Neural crest cell (in vitro differentiated cells): ENCODE data around the gene TP63. TPM values are rescaled to one million over a fixed set of nuclear protein-coding genes. Genes with fewer than 3 reads are reported as not detected.
"Not testable (repeated sequence)": the region's sequence is repeated elsewhere in the genome, so short reads cannot be mapped to it uniquely, and the experiment has no call there.

ENCODE experiments used
- DNase-seq: peaks from one replicate; pipeline ENCODE4 v3.0.0; 2021; ENCODE audit warnings: low read depth, mixed read lengths, low spot score
- H3K27ac Mint-ChIP-seq: one replicate; pipeline ENCODE4 v1.8.0; 2021; ENCODE audit warnings: mild to moderate bottlenecking, mixed read lengths; ENCODE audit not compliant: unreplicated experiment
- H3K27me3 Mint-ChIP-seq: 2 replicates; pipeline ENCODE4 v1.8.0; 2021; ENCODE audit warnings: low read depth, mild to moderate bottlenecking, mixed read lengths
- H3K36me3 Mint-ChIP-seq: 2 replicates; pipeline ENCODE4 v1.8.0; 2021; ENCODE audit warnings: low read depth, mild to moderate bottlenecking, mixed read lengths
- H3K4me1 Mint-ChIP-seq: 2 replicates; pipeline ENCODE4 v1.8.0; 2021; ENCODE audit warnings: mixed read lengths
- H3K4me3 Mint-ChIP-seq: one replicate; pipeline ENCODE4 v1.8.0; 2021; ENCODE audit warnings: mild to moderate bottlenecking, mixed read lengths
- H3K9me3 Mint-ChIP-seq: 2 replicates; pipeline ENCODE4 v1.8.0; 2021; ENCODE audit warnings: mixed read lengths
- CTCF ChIP-seq: fragments of 200-600 bp; sonication (generic); conservative IDR thresholded peaks from 2 replicates; pipeline ENCODE4 v1.5.0; 2021; ENCODE audit warnings: antibody characterized with exemption, mild to moderate bottlenecking
- total RNA-seq: library from RNA; stranded (reverse); gene quantifications from 2 replicates; pipeline ENCODE4 v1.2.1, GENCODE V29; 2021

Gene TP63
- total RNA-seq, 1 donor from 2014 or later = 0.21 TPM

GRCh38 chr3:189737619-189738018 is 106.4 kb downstream of the TP63 start:
- H3K4me3 Mint-ChIP-seq = no peak overlapping the region
- no peak for DNase-seq
- no peaks in the 10 kb centered on the region for H3K4me1 Mint-ChIP-seq

GRCh38 chr3:189739378-189739777 is 108.2 kb downstream of the TP63 start:
- no peak overlapping the region for H3K27ac Mint-ChIP-seq
- TF ChIP-seq CTCF = no peak
- H3K36me3 Mint-ChIP-seq = peaks cover 3% of the 10 kb centered on the region
- H3K4me3 Mint-ChIP-seq = no peak overlapping the region
- no peaks in the 10 kb centered on the region for H3K27me3 Mint-ChIP-seq
- H3K4me1 Mint-ChIP-seq = no peaks in the 10 kb centered on the region
- no peak for DNase-seq
- H3K9me3 Mint-ChIP-seq = peaks cover 3% of the 10 kb centered on the region

More at GRCh38 chr3:189737619-189738018, 106.4 kb downstream of the TP63 start:
- no peak for TF ChIP-seq CTCF
- no peaks in the 10 kb centered on the region for H3K27me3 Mint-ChIP-seq
- no peaks in the 10 kb centered on the region for H3K9me3 Mint-ChIP-seq
- H3K27ac Mint-ChIP-seq = no peak overlapping the region
- no peaks in the 10 kb centered on the region for H3K36me3 Mint-ChIP-seq

GRCh38 chr3:189740156-189740555 is 109.0 kb downstream of the TP63 start:
- H3K36me3 Mint-ChIP-seq = peaks cover 5% of the 10 kb centered on the region
- no peak overlapping the region for H3K27ac Mint-ChIP-seq
- H3K27me3 Mint-ChIP-seq = no peaks in the 10 kb centered on the region
- no peak overlapping the region for H3K4me3 Mint-ChIP-seq
- H3K4me1 Mint-ChIP-seq = no peaks in the 10 kb centered on the region
- DNase-seq = no peak
- peaks cover 3% of the 10 kb centered on the region for H3K9me3 Mint-ChIP-seq
- TF ChIP-seq CTCF = no peak

GRCh38 chr3:189744235-189744634 is 113.0 kb downstream of the TP63 start:
- no peak overlapping the region for H3K27ac Mint-ChIP-seq
- H3K27me3 Mint-ChIP-seq = no peaks in the 10 kb centered on the region
- no peak for DNase-seq
- H3K4me3 Mint-ChIP-seq = no peak overlapping the region
- H3K9me3 Mint-ChIP-seq = peaks cover 5% of the 10 kb centered on the region
- H3K36me3 Mint-ChIP-seq = peaks cover 7% of the 10 kb centered on the region
- no peak for TF ChIP-seq CTCF
- H3K4me1 Mint-ChIP-seq = no peaks in the 10 kb centered on the region

- peaks cover 5% of the 10 kb centered on the region for H3K9me3 Mint-ChIP-seq
- no peak for TF ChIP-seq CTCF
- no peak overlapping the region for H3K27ac Mint-ChIP-seq
- no peak overlapping the region for H3K4me3 Mint-ChIP-seq
- no peak for DNase-seq
- H3K36me3 Mint-ChIP-seq = peaks cover 7% of the 10 kb centered on the region
- no peaks in the 10 kb centered on the region for H3K4me1 Mint-ChIP-seq
- H3K27me3 Mint-ChIP-seq = no peaks in the 10 kb centered on the region
Observed at GRCh38 chr3:189745622-189746021, 114.4 kb downstream of the TP63 start.

- TF ChIP-seq CTCF = no peak
- Mint-ChIP-seq H3K9me3 (peaks cover 5% of the 10 kb centered on the region), H3K27me3 (no peaks in the 10 kb centered on the region), H3K4me1 (no peaks in the 10 kb centered on the region), H3K4me3 (no peak overlapping the region), H3K36me3 (peaks cover 7% of the 10 kb centered on the region), H3K27ac (no peak overlapping the region)
- DNase-seq = no peak
Observed at GRCh38 chr3:189748046-189748445, 116.9 kb downstream of the TP63 start.

GRCh38 chr3:189750972-189751371 is 119.8 kb downstream of the TP63 start:
- H3K9me3 Mint-ChIP-seq, H3K4me3 Mint-ChIP-seq, H3K4me1 Mint-ChIP-seq: not testable (repeated sequence)

More at GRCh38 chr3:189750972-189751371, 119.8 kb downstream of the TP63 start:
- not testable (repeated sequence) for DNase-seq, H3K27me3 Mint-ChIP-seq, H3K27ac Mint-ChIP-seq, H3K36me3 Mint-ChIP-seq
